Measurements from ENCODE around the gene PCDHA1.
"Not testable (repeated sequence)": the region's sequence is repeated elsewhere in the genome, so short reads cannot be mapped to it uniquely, and the experiment has no call there.

PCDHA1 gene

DNA sequence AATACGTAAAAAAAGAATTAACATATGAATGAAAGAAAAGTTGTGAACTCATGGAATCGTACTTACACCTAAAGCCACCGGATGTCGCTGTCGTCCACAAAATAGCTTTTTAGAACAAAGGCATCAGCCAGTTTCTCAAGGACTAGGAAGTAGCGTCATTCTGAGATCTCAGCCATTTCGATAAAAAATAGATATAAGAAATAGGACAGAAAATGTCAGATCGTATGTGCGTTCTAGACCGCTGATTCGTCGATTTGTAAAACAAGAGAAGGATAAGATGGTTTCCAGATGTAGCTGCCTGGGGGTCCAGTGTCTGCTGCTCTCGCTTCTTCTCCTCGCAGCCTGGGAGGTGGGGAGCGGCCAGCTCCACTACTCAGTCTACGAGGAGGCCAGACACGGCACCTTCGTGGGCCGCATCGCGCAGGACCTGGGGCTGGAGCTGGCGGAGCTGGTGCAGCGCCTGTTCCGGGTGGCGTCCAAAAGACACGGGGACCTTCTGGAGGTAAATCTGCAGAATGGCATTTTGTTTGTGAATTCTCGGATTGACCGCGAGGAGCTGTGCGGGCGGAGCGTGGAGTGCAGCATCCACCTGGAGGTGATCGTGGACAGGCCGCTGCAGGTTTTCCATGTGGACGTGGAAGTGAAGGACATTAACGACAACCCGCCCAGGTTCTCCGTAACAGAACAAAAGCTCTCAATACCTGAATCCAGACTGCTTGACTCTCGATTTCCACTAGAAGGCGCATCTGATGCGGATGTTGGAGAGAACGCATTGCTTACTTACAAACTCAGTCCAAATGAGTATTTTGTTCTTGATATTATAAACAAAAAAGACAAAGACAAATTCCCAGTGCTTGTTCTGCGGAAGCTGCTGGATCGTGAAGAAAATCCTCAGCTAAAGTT is 70.1 kb downstream of the PCDHA1 start, which contains the start of gene PCDHA10:
Gene PCDHA10, plus strand, starts transcription at position 126 of the 903 bp plus-strand sequence. Its CDS starts 152 bp downstream, at position 278.
- no peak for DNase-seq

DNA sequence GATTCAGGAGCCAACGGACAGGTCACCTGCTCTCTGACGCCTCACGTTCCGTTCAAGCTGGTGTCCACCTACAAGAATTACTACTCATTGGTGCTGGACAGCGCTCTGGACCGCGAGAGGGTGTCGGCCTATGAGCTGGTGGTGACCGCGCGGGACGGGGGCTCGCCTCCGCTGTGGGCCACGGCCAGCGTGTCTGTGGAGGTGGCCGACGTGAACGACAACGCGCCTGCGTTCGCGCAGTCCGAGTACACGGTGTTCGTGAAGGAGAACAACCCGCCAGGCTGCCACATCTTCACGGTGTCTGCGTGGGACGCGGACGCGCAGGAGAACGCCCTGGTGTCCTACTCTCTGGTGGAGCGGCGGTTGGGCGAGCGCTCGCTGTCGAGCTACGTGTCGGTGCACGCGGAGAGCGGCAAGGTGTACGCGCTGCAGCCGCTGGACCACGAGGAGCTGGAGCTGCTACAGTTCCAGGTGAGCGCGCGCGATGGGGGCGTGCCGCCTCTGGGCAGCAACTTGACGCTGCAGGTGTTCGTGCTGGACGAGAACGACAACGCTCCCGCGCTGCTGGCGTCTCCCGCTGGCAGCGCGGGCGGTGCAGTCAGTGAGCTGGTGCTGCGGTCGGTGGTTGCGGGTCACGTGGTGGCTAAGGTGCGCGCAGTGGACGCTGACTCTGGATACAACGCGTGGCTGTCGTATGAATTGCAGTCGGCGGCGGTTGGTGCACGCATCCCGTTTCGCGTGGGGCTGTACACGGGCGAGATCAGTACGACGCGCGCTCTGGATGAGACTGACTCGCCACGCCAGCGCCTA is 71.4 kb downstream of the PCDHA1 start:
- no peak for DNase-seq

DNA sequence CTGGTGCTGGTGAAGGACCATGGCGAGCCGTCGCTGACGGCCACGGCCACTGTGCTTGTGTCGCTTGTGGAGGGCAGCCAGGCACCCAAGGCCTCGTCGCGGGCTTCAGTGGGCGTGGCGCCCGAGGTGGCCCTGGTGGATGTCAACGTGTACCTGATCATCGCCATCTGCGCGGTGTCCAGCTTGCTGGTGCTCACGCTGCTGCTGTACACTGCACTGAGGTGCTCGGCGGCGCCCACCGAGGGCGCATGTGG is 72.0 kb downstream of the PCDHA1 start:
- no peak for DNase-seq

DNA sequence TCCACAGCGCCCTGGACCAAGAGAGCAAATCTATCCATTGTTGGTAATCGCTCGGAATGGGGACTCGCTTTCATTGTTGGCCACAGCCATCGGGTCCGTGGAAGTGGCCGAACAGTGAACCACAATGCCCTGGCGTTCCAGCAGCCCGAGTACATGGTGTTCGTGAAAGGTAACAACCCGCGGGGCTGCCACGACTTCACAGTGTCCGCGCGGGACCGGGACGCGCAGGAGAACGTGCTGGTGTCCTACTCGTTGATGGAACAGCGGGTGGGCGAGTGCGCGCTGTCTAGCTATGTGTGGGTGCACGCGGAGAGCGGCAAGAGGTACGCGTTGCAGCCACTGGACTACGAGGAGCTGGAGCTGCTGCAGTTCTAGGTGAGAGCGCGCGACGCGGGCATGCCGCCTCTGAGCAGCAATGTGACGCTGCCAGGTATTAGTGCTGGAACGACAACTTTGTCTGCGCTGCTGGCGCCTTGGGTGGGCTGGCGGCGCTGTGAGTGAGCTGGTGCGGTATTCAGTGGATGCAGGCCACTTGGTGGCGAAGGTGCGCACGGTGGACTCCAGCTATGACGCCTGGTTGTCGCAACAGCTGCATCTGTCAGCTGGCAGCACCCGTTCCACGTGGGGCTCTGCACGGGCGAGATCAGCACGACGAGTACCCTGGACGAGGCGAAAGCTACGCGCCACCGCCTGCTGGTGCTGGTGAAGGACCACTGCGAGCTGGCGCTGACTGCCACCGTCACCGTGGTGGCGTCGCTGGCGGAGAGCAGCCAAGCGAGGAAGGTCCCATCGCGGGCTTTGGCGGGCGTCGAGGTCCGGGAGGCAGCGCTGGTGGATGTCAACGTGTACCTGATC is 76.7 kb downstream of the PCDHA1 start:
- DNase-seq: no peak

DNA sequence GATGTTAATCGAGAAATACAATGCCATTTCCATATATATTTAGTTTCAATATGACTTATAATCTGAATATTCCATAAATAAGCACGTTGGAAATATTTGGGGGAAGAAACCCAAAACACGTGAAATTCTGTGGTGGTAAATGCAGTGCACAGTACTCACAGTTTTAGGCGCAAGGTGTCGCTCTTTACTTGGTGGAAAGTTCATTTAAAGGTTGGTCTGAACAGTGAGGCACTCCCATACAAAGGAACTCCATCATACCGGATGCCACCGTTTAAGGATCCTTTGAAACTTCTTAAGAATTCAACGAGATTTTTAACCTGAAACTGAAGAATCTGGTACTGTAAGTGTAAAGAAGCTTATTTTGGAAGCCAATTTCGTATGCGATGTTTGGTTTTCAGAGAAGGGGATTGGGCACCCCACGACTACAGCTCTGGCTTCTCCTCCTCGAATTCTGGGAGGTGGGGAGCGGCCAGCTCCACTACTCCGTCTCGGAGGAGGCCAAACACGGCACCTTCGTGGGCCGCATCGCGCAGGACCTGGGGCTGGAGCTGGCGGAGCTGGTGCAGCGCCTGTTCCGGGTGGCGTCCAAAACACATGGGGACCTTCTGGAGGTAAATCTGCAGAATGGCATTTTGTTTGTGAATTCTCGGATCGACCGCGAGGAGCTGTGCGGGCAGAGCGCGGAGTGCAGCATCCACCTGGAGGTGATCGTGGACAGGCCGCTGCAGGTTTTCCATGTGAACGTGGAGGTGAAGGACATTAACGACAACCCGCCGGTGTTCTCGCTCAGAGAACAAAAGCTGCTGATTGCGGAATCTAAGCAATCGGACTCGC is 83.0 kb downstream of the PCDHA1 start, which contains the start of gene PCDHA11:
Gene PCDHA11, plus strand, starts transcription at position 237 of the 834 bp plus-strand sequence. Its CDS starts 147 bp downstream, at position 384.
- DNase-seq: no peak

DNA sequence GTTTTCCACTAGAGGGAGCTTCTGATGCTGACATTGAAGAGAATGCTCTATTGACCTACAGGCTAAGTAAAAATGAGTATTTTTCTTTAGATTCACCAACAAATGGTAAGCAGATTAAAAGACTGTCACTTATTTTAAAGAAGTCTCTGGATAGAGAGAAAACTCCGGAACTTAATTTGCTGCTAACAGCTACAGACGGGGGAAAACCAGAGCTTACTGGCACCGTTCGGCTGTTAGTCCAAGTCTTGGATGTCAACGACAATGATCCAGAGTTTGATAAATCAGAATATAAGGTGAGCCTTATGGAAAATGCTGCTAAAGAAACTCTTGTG is 83.6 kb downstream of the PCDHA1 start:
- DNase-seq: no peak

- no peak for DNase-seq
Observed at GRCh38 chr5:140870221-140871201, 84.6 kb downstream of the PCDHA1 start.

- DNase-seq: no peak
Observed at GRCh38 chr5:140875085-140876065, 89.4 kb downstream of the PCDHA1 start, which contains the start of gene PCDHA12. TSS of gene PCDHA12 (plus strand) at chr5:140875308. CDS start at chr5:140875473, 165 bp downstream.

GRCh38 chr5:140876541-140877261 is 90.8 kb downstream of the PCDHA1 start:
- DNase-seq: not testable (repeated sequence)

GRCh38 chr5:140877262-140877581 is 91.3 kb downstream of the PCDHA1 start:
- no peak for DNase-seq

- no peak for DNase-seq
Observed at GRCh38 chr5:140881889-140882590, 96.1 kb downstream of the PCDHA1 start, which contains the start of gene PCDHA13. TSS of gene PCDHA13 (plus strand) at chr5:140882124. CDS start at chr5:140882269, 145 bp downstream.

GRCh38 chr5:140882591-140882899 is 96.6 kb downstream of the PCDHA1 start:
- no peak for DNase-seq

DNA sequence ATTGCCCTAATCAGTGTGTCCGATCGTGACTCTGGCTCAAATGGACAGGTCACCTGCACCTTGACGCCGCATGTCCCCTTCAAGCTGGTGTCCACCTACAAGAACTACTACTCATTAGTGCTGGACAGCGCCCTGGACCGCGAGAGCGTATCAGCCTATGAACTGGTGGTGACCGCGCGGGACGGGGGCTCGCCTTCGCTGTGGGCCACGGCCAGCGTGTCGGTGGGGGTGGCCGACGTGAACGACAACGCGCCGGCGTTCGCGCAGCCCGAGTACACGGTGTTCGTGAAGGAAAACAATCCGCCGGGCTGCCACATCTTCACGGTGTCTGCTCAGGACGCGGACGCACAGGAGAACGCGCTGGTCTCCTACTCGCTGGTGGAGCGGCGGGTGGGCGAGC is 97.4 kb downstream of the PCDHA1 start:
- DNase-seq: no peak

DNA sequence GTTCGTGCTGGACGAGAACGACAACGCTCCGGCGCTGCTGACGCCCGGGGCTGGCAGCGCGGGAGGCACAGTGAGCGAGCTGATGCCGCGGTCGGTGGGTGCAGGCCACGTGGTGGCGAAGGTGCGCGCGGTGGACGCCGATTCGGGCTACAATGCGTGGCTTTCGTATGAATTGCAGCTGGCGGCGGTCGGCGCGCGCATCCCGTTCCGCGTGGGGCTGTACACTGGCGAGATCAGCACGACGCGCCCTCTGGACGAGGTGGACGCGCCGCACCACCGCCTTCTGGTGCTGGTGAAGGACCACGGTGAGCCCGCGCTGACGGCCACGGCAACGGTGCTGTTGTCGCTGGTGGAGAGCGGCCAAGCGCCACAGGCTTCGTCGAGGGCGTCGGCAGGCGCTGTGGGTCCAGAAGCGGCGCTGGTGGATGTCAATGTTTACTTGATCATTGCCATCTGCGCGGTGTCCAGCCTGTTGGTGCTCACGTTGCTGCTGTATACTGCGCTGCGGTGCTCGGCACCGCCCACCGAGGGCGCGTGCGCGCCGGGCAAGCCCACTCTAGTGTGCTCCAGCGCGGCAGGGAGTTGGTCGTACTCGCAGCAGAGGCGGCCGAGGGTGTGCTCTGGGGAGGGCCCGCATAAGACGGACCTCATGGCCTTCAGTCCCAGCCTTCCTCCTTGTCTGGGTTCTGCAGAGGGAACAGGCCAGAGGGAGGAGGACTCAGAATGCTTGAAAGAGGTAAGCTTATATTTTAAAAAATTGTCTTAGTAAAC is 98.2 kb downstream of the PCDHA1 start:
- no peak for DNase-seq

GRCh38 chr5:140916325-140916724 is 130.4 kb downstream of the PCDHA1 start:
- no peak for DNase-seq

GRCh38 chr5:140923601-140924000 is 137.7 kb downstream of the PCDHA1 start:
- DNase-seq: no peak

GRCh38 chr5:140925806-140926442 is 140.0 kb downstream of the PCDHA1 start, which contains the start of gene PCDHAC1:
TSS of gene PCDHAC1 (plus strand) at chr5:140926299. CDS start at chr5:140926893, 594 bp downstream.
- DNase-seq: no peak
